Measurements from ENCODE around the gene IL27RA.
"Not testable (repeated sequence)": the region's sequence is repeated elsewhere in the genome, so short reads cannot be mapped to it uniquely, and the experiment has no call there.

IL27RA gene

DNA sequence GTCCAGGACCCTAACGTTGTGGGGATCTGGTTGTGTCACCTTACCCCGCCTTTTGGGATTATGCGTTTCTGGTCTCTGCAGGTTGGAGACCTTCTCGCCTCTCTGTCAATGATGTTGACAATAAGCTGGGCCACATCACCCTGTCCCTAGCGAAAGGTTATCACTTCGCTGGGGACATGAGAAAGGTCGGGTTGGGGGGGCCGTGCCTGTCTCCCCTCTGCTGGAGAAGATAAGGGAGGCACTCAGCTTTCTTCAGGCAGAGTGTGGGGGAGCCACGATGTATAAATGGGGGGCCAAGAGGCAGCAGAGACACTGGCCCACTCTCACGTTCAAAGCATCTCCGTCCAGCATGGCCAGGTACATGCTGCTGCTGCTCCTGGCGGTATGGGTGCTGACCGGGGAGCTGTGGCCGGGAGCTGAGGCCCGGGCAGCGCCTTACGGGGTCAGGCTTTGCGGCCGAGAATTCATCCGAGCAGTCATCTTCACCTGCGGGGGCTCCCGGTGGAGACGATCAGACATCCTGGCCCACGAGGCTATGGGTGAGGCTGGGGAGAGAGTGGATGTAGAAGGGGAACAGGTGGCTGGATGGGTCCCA lies 3.6 kb upstream of the IL27RA start, which contains the start of gene RLN3:
TSS of gene RLN3 (plus strand) at position 293 of the 595 bp plus-strand sequence. CDS start at position 350, 57 bp downstream.
- DNase-seq (ENCODE audit: low read depth in 3 of 3, low spot score in 1 of 3) = no peak

DNA sequence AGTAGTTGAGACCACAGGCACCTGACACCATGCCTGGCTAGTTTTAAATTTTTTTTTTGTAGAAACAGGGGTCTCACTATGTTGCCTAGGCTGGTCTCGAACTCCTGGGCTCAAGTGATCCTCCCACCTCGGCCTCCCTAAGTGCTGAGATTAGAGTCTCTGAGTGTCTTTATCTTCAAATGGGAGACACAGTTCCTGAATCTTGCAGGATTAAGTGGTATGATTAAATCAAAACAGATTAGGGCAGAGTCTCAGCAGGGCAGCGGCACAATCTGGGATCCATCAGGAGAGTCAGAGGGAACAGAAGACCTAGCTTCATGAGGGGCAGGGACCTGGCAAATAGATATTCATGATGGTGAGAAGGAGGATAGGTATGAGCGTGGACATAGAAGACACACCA lies 2.7 kb upstream of the IL27RA start:
- DNase-seq (ENCODE audit: low read depth in 3 of 3, low spot score in 1 of 3) = no peak

DNA sequence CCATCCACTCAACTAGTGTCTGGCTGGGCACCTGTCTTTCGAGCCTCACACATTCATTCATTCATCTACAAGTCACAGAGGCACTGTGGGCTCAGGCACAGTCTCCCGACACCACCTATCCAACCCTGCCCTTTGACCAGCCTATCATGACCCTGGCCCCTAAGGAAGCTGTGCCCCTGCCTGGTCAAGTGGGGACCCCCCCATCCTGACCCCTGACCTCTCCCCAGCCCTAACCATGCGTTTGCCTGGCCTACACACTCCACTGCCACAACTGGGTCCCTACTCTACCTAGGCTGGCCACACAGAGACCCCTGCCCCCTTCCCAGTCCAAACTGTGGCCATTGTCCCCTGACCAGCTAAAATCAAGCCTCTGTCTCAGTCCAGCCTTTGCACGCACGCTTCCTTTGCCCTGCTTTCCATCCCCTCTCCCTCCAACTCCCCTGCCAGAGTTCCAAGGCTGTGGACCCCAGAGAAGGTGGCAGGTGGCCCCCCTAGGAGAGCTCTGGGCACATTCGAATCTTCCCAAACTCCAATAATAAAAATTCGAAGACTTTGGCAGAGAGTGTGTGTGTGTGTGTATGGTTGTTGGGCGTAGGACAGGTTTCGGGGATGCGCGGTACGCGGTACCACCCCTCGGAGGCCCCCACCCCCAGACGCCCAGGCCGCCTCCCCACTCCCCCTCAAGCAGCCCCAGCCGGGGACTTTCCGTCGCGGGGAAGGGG lies 404 bp upstream of the IL27RA start:
- peak in 2 of 3 donors; percentile 67 to 80 for DNase-seq (ENCODE audit: low read depth in 3 of 3, low spot score in 1 of 3)

DNA sequence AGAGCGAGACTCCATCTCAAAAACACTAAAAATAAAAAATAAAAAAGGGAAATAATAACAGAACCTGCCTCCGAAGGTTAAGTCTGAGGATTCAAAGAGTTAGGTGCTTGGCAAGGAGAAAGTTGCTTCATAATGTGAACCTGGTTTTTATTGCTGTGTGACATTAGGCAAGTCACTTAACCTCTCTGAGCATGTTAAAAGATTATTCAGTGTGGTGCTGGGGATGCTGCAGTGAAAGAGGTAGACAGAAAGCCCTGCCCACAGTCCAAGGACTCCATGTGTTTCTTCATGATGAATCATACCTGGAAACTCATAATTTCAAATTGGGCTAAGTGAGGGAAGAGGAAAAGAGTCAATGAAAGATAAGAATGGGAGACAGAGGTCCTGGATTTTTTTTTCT lies 2.4 kb downstream of the IL27RA start:
- DNase-seq (ENCODE audit: low read depth in 3 of 3, low spot score in 1 of 3) = no peak

DNA sequence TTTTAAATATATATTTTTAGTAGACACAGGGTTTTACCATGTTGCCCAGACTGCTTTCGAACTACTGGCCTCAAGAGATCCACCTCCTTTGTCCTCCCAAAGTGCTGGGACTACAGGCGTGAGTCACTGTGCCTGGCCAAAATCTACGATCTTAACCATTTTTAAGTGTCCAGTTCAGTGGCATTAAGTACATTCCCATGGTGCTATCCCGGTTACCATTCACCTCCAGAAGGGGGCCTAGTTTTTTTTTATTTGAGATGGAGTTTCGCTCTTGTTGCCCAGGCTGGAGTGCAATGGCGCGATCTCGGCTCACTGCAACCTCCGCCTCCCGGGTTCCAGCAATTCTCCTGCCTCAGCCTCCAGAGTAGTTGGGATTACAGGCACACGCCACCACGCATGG lies 3.6 kb downstream of the IL27RA start:
- not testable (repeated sequence) for DNase-seq (ENCODE audit: low read depth in 3 of 3, low spot score in 1 of 3)

DNA sequence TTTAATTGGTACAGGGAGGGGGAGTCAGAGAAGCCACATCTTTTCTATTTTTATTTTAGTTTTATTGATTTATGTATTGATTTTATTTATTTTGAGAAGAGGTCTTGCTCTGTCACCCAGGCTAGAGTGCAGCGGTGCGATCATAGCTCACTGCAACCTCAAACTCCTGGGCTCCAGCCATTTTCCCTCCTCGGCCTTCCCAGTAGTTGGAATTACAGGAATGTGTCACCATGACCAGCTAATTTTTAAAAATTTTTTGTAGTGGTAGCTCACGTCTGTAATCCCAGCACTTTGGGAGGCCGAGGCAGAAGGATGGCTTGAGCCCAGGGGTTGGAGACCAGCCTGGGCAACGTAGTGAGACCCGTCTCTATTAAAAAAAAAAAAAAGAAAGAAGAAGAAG lies 4.1 kb downstream of the IL27RA start:
- no peak for DNase-seq (ENCODE audit: low read depth in 3 of 3, low spot score in 1 of 3)

DNA sequence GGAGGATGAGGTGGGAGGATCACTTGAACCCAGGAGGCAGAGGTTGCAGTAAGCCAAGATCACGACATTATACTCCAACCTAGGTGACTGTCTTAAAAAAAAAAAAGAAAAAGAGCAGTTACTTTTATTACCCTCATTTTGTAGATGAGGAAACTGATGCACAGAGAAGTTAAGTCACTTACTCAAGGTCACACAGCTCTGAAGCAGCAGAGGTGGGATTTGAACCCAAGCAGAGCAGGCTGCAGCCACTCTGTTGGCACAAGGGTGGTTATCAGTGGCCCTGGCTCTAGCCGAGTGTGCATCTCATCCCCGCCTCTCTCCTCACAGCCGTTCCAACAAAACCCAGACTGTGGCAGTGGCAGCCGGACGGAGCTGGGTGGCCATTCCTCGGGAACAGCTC lies 7.6 kb downstream of the IL27RA start:
- no peak for DNase-seq (ENCODE audit: low read depth in 3 of 3, low spot score in 1 of 3)

DNA sequence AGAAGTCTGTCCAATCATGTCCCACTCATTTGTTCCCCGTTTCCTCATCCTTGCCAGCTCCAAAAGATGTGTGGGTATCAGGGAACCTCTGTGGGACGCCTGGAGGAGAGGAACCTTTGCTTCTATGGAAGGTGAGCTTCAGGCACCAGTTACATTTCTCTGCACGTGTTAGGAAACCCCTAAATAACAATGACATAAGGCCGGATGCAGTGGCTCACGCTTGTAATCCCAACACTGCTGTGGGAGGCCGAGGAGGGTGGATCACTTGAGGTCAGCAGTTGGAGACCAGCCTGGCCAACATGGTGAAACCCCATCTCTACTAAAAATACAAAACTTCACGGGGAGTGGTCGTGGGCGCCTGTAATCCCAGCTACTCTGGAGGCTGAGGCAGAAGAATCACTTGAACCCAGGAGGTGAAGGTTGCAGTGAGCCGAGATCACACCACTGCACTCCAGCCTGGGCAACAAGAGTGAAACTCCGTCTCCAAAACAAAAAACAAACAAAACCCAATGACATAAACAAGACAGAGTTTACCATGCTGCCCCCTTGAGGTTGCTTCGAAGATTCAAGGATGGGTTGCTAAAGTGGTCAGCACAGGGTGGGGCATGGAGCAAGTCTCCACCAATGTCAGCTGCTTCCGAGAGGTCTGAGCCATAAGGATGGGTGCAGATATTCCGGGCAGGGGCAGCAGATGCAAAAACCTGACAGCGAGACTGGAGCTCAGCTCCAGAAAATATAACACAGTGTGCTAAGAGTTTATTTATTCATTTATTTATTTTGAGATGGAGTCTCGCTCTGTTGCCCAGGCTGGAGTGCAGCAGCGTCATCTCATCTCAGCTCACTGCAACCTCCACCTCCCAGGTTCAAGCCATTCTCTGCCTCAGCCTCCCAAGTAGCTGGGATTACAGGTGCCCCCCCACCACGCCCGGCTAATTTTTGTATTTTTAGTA lies 11.4 kb downstream of the IL27RA start:
- peak in 1 of 3 donors; percentile 7 for DNase-seq (ENCODE audit: low read depth in 3 of 3, low spot score in 1 of 3)

DNA sequence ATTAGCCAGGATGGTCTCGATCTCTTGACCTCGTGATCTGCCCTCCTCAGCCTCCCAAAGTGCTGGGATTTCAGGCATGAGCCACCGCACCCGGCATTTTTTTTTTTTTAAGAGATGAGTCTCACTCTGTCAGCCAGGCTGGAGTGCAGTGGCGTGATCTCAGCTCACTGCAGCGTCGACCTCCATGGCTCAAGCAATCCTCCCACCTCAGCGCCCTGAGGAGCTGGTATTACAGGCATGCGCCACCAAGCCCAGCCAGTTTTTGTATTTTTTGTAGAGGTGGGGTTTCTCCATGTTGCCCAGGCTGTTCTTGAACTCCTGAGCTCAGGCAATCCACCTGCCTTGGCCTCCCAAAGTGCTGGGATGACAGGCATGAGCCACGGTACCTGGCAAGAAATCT lies 16.3 kb downstream of the IL27RA start:
- not testable (repeated sequence) for DNase-seq (ENCODE audit: low read depth in 3 of 3, low spot score in 1 of 3)

DNA sequence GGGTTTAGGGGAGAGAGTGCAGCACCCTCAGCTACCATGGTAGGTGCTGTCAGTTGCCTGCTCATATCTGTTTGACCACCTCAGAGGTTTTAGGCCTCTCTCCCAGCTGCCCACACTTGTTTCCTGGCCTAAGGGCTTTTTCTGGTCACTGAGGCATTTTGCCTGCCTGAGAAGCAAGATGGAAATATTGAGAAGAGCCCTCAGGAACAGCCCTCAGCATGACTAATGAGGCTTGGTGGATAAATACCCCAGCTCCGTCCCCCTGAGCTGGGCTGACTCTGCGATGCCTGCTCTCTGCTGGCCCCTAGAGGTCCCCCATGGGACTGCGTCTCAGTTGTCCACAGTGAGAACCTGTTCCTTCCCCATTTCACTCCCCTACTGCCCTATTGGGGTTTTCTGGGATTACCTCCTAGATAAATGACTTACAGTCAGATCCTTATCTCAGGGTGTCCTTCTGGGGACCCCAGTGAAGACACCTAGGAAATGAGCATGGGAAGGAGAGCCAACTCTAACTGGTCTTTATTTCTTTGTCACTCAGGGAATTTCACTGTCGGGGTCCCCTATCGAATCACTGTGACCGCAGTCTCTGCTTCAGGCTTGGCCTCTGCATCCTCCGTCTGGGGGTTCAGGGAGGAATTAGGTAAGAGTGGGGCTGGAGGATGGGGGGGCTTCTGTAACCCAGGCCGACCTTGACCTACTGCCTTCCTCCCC lies 17.0 kb downstream of the IL27RA start:
- peak; percentile 31 to 79 (median 61) for DNase-seq (ENCODE audit: low read depth in 3 of 3, low spot score in 1 of 3)

DNA sequence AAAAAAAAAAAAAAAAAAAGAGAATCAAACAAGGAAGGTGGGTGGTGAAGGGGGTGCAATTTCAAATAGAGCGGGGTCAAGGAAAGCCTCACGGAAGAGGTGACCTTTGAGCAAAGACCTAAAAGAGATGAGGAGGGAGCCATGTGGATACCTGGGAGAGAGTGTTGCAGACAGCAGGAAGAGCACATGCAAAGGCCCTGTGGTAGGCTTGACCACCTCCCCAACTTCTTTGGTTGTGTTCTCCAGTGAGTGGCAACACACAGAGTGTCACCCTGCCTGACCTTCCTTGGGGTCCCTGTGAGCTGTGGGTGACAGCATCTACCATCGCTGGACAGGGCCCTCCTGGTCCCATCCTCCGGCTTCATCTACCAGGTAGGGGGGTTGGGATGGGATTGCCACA lies 18.9 kb downstream of the IL27RA start:
- no peak for DNase-seq (ENCODE audit: low read depth in 3 of 3, low spot score in 1 of 3)

DNA sequence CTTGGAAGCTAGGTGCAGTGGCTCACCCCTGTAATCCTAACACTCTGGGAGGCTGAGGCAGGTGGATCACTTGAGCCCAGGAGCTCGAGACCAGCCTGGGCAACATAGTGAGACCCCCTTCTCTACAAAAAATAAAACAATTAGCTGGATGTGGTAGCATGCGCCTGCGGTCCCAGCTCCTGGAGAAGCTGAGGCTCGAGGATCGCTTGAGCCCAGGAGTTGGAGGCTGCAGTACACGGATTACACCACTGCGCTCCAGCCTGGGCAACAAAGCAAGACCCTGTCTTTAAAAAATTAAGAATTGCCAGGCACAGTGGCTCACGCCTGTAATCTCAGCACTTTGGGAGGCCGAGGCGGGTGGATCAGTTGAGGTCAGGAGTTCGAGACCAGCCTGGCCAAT lies 19.4 kb downstream of the IL27RA start:
- DNase-seq (ENCODE audit: low read depth in 3 of 3, low spot score in 1 of 3) = not testable (repeated sequence)

DNA sequence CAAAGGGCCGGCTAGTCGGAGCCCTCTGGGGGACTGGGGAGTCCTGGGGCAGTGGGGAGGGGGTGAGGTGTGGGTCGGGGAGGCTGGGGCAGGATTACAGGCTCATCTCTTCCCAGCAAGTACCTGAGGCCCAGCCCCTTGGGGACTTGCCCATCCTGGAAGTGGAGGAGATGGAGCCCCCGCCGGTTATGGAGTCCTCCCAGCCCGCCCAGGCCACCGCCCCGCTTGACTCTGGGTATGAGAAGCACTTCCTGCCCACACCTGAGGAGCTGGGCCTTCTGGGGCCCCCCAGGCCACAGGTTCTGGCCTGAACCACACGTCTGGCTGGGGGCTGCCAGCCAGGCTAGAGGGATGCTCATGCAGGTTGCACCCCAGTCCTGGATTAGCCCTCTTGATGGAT lies 20.4 kb downstream of the IL27RA start:
- no peak for DNase-seq (ENCODE audit: low read depth in 3 of 3, low spot score in 1 of 3)

DNA sequence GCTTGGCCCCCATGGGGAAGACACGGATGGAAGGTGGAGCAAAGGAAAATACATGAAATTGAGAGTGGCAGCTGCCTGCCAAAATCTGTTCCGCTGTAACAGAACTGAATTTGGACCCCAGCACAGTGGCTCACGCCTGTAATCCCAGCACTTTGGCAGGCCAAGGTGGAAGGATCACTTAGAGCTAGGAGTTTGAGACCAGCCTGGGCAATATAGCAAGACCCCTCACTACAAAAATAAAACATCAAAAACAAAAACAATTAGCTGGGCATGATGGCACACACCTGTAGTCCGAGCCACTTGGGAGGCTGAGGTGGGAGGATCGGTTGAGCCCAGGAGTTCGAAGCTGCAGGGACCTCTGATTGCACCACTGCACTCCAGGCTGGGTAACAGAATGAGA lies 20.9 kb downstream of the IL27RA start:
- DNase-seq (ENCODE audit: low read depth in 3 of 3, low spot score in 1 of 3) = no peak

DNA sequence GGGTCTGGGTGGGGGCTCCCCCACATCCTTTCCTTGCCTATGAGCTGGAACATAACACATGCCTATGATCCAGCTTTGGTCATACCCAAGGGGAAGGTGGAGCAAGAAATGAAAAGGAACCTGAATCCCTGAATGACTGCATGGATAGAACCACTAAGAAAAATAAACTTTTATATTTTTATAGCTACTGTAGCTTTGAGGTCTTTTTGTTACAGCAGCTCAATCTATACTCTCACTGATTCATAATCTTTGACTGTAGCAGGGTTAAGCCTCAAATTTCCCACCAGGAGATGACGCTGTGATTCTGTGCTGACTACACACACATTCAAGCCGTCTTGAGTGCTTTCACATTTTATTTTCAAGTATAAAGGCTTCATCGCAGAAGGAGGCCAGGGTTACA lies 21.5 kb downstream of the IL27RA start:
- DNase-seq (ENCODE audit: low read depth in 3 of 3, low spot score in 1 of 3) = no peak

DNA sequence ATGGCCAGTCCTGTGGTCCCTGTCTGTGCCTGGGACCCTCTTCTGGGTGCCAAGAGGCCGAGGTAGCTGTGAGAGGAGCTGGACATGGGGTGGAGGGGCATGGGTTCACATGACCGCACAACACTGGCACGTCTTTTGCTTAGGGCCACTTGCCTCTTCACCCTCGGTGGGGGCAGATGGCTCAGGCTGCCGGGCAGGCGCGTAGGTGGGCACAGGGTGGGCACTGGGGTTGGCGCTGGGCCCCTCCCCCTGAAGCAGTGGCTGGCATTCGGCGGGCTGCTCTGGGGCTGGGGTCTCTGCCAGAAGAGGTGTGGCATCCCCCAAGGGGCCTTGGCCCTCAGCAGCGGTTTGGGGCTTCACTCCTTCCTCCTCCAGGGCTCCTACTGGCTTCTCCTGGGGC lies 21.9 kb downstream of the IL27RA start:
- DNase-seq (ENCODE audit: low read depth in 3 of 3, low spot score in 1 of 3) = no peak

DNA sequence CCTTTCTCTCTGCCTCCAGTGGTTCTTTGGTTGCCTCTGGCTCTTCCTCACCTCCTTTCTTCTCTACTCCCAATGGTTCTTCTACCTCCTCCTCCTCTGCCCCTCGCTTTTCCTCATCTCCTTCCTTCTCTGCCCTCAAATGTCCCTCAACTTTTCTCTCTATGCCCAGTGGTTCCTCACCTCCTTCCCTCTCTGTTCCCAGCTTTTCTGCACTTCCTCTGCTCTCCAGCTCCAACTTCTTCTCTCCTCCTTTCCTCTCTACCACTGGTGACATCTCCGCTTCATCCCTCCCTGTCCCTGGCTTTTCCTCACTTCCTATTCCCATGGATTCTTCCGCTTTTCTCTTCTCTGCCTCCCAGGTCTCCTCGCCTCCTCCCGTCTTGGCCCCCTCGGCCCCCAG lies 22.5 kb downstream of the IL27RA start:
- DNase-seq (ENCODE audit: low read depth in 3 of 3, low spot score in 1 of 3) = no peak

DNA sequence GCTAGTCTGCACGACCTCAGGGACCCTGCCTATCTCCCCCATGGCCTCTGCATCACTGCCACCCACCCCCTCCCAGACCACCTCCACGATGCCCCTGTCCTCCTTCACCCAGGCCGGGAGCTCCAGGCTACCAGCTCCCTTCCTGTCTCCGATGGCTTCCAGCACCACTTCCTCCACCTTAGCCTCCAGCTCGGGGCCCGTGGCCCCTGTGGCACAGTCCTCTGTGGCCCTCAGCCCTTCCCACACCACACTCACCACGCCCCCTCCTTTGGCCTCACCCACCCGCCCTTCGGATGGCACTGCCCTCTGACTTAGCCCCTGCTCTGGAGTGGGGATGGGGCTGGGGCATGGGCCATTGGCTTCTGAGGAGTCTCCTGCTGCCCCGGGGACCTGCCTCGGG lies 23.2 kb downstream of the IL27RA start:
- DNase-seq (ENCODE audit: low read depth in 3 of 3, low spot score in 1 of 3) = no peak

DNA sequence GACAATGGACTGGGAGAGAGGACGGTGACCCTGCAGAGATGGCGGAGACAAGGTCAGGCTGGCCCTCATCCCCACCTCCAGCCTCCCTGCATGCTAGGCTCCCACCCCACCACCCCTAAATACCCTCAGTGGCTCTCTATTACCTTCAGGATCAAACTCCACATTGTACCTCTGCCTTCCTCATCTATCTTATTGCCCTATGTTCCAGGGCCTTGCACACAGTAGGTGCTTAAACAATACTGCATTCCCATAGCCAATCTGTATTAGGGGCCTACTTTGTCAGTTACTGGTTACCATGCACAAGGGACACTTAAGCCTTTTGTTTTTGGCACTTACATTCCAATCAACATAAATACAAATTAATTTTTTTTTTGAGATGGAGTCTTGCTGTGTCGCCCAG lies 23.8 kb downstream of the IL27RA start:
- DNase-seq (ENCODE audit: low read depth in 3 of 3, low spot score in 1 of 3) = no peak

DNA sequence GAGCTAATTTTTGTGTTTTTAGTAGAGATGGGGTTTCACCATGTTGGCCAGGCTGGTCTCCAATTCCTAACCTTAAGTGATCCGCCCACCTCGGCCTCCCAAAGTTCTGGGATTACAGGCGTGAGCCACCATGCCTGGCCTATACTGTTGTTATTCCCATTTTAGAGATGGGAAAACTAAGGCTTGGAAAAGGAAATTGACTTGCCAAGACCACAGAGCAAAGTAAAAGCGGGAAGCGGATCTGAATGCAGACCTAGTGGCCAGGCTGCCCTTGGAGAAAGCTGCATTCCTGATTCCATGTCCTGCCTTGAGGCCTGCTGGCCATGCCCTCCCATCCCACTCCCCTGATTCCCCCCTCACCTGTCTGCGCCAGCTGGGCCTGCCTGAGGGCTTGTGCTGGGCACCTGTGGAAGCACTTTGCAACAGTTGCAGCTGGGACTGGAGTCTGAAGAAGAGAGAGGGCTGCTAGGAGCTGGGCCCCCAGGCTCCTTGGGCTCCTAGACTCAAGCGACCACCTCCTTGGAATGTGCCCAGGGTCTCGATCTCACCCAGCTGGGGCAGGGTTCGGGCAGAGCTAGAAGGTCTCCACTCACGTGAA lies 24.6 kb downstream of the IL27RA start:
- DNase-seq (ENCODE audit: low read depth in 3 of 3, low spot score in 1 of 3) = no peak
